ENCODE results near the gene CHORDC1. TPM values are rescaled to one million over a fixed set of nuclear protein-coding genes. Genes with fewer than 3 reads are reported as not detected.
"Not testable (repeated sequence)": the region's sequence is repeated elsewhere in the genome, so short reads cannot be mapped to it uniquely, and the experiment has no call there.

Gene CHORDC1
- total RNA-seq, 1 donor from 2014 or later = 130 TPM

- Mint-ChIP-seq H3K27ac (peak overlapping the region; percentile 84), H3K9me3 (no peaks in the 10 kb centered on the region), H3K4me1 (ENCODE audit: low read depth) (peaks cover 10% of the 10 kb centered on the region), H3K4me3 (no peak overlapping the region), H3K27me3 (ENCODE audit: insufficient read depth) (no peaks in the 10 kb centered on the region), H3K36me3 (ENCODE audit: low read depth) (peaks cover 51% of the 10 kb centered on the region)
- intact Hi-C loops (cut with micrococcal nuclease) = loop anchor here (1.0 kb wide), 2 partner anchors 18 to 254 kb away; partner anchors contain the start of gene CHORDC1
- DNase-seq (ENCODE audit: low spot score) = no peak
These were observed 17.8 kb downstream of the CHORDC1 start for GRCh38 chr11:90204832-90205646.

GRCh38 chr11:90204407-90204806 is 18.4 kb downstream of the CHORDC1 start:
- Mint-ChIP-seq H3K27ac (no peak overlapping the region), H3K4me1 (ENCODE audit: low read depth) (peaks cover 10% of the 10 kb centered on the region), H3K9me3 (no peaks in the 10 kb centered on the region), H3K27me3 (ENCODE audit: insufficient read depth) (no peaks in the 10 kb centered on the region), H3K4me3 (no peak overlapping the region), H3K36me3 (ENCODE audit: low read depth) (peaks cover 46% of the 10 kb centered on the region)
- DNase-seq (ENCODE audit: low spot score) = no peak
- intact Hi-C loops (cut with micrococcal nuclease) = no loop called here

- peaks cover 44% of the 10 kb centered on the region for H3K36me3 Mint-ChIP-seq (ENCODE audit: low read depth)
These were observed 20.5 kb downstream of the CHORDC1 start for GRCh38 chr11:90202342-90202741.

GRCh38 chr11:90197377-90197776 is 25.5 kb downstream of the CHORDC1 start:
- DNase-seq (ENCODE audit: low spot score) = no peak
- no peaks in the 10 kb centered on the region for H3K9me3 Mint-ChIP-seq
- no peak overlapping the region for H3K4me3 Mint-ChIP-seq
- intact Hi-C loops (cut with micrococcal nuclease) = no loop called here
- peaks cover 21% of the 10 kb centered on the region for H3K36me3 Mint-ChIP-seq (ENCODE audit: low read depth)
- H3K4me1 Mint-ChIP-seq (ENCODE audit: low read depth) = peaks cover 5% of the 10 kb centered on the region
- no peak overlapping the region for H3K27ac Mint-ChIP-seq
- H3K27me3 Mint-ChIP-seq (ENCODE audit: insufficient read depth) = no peaks in the 10 kb centered on the region

More at GRCh38 chr11:90202342-90202741, 20.5 kb downstream of the CHORDC1 start:
- Mint-ChIP-seq H3K9me3 (no peaks in the 10 kb centered on the region), H3K27me3 (ENCODE audit: insufficient read depth) (no peaks in the 10 kb centered on the region), H3K4me1 (ENCODE audit: low read depth) (peaks cover 10% of the 10 kb centered on the region), H3K27ac (no peak overlapping the region), H3K4me3 (no peak overlapping the region)
- intact Hi-C loops (cut with micrococcal nuclease) = no loop called here
- DNase-seq (ENCODE audit: low spot score) = no peak

GRCh38 chr11:90192869-90193582 is 29.8 kb downstream of the CHORDC1 start:
- no peak for DNase-seq (ENCODE audit: low spot score)
- intact Hi-C loops (cut with micrococcal nuclease) = no loop called here
- Mint-ChIP-seq H3K4me1 (ENCODE audit: low read depth) (no peaks in the 10 kb centered on the region), H3K4me3 (no peak overlapping the region), H3K27me3 (ENCODE audit: insufficient read depth) (no peaks in the 10 kb centered on the region), H3K36me3 (ENCODE audit: low read depth) (peaks cover 15% of the 10 kb centered on the region), H3K27ac (no peak overlapping the region), H3K9me3 (no peaks in the 10 kb centered on the region)

- DNase-seq (ENCODE audit: low spot score) = no peak
- no peaks in the 10 kb centered on the region for H3K9me3 Mint-ChIP-seq
- intact Hi-C loops (cut with micrococcal nuclease) = no loop called here
- no peak overlapping the region for H3K27ac Mint-ChIP-seq
- no peak overlapping the region for H3K4me3 Mint-ChIP-seq
- H3K36me3 Mint-ChIP-seq (ENCODE audit: low read depth) = peaks cover 10% of the 10 kb centered on the region
- no peaks in the 10 kb centered on the region for H3K27me3 Mint-ChIP-seq (ENCODE audit: insufficient read depth)
- no peaks in the 10 kb centered on the region for H3K4me1 Mint-ChIP-seq (ENCODE audit: low read depth)
These were observed 33.8 kb downstream of the CHORDC1 start for GRCh38 chr11:90189011-90189410.

GRCh38 chr11:90187839-90188238 is 35.0 kb downstream of the CHORDC1 start:
- H3K4me3 Mint-ChIP-seq = no peak overlapping the region
- no peaks in the 10 kb centered on the region for H3K9me3 Mint-ChIP-seq
- no peak overlapping the region for H3K27ac Mint-ChIP-seq
- H3K4me1 Mint-ChIP-seq (ENCODE audit: low read depth) = no peaks in the 10 kb centered on the region
- peaks cover 2% of the 10 kb centered on the region for H3K27me3 Mint-ChIP-seq (ENCODE audit: insufficient read depth)
- no peak for DNase-seq (ENCODE audit: low spot score)
- intact Hi-C loops (cut with micrococcal nuclease) = no loop called here
- peaks cover 10% of the 10 kb centered on the region for H3K36me3 Mint-ChIP-seq (ENCODE audit: low read depth)

GRCh38 chr11:90179923-90180322 is 42.9 kb downstream of the CHORDC1 start:
- H3K36me3 Mint-ChIP-seq (ENCODE audit: low read depth) = no peaks in the 10 kb centered on the region
- no peak overlapping the region for H3K27ac Mint-ChIP-seq
- no peaks in the 10 kb centered on the region for H3K9me3 Mint-ChIP-seq
- H3K4me3 Mint-ChIP-seq = no peak overlapping the region
- no peaks in the 10 kb centered on the region for H3K4me1 Mint-ChIP-seq (ENCODE audit: low read depth)
- intact Hi-C loops (cut with micrococcal nuclease) = no loop called here
- DNase-seq (ENCODE audit: low spot score) = no peak
- H3K27me3 Mint-ChIP-seq (ENCODE audit: insufficient read depth) = peaks cover 9% of the 10 kb centered on the region

GRCh38 chr11:90178751-90179150 is 44.1 kb downstream of the CHORDC1 start:
- intact Hi-C loops (cut with micrococcal nuclease) = no loop called here
- Mint-ChIP-seq H3K27ac (no peak overlapping the region), H3K4me1 (ENCODE audit: low read depth) (no peaks in the 10 kb centered on the region), H3K4me3 (no peak overlapping the region), H3K36me3 (ENCODE audit: low read depth) (no peaks in the 10 kb centered on the region), H3K27me3 (ENCODE audit: insufficient read depth) (peaks cover 9% of the 10 kb centered on the region), H3K9me3 (no peaks in the 10 kb centered on the region)
- DNase-seq (ENCODE audit: low spot score) = no peak

GRCh38 chr11:90176069-90176468 is 46.8 kb downstream of the CHORDC1 start:
- peaks cover 8% of the 10 kb centered on the region for H3K27me3 Mint-ChIP-seq (ENCODE audit: insufficient read depth)
- no peak overlapping the region for H3K4me3 Mint-ChIP-seq
- H3K9me3 Mint-ChIP-seq = no peaks in the 10 kb centered on the region
- intact Hi-C loops (cut with micrococcal nuclease) = no loop called here
- DNase-seq (ENCODE audit: low spot score) = no peak
- no peaks in the 10 kb centered on the region for H3K36me3 Mint-ChIP-seq (ENCODE audit: low read depth)
- no peaks in the 10 kb centered on the region for H3K4me1 Mint-ChIP-seq (ENCODE audit: low read depth)
- no peak overlapping the region for H3K27ac Mint-ChIP-seq

- H3K4me3 Mint-ChIP-seq = no peak overlapping the region
- no peak for DNase-seq (ENCODE audit: low spot score)
- H3K27ac Mint-ChIP-seq = no peak overlapping the region
- H3K4me1 Mint-ChIP-seq (ENCODE audit: low read depth) = no peaks in the 10 kb centered on the region
- intact Hi-C loops (cut with micrococcal nuclease) = no loop called here
- peaks cover 2% of the 10 kb centered on the region for H3K27me3 Mint-ChIP-seq (ENCODE audit: insufficient read depth)
- H3K36me3 Mint-ChIP-seq (ENCODE audit: low read depth) = no peaks in the 10 kb centered on the region
- H3K9me3 Mint-ChIP-seq = no peaks in the 10 kb centered on the region
These were observed 51.5 kb downstream of the CHORDC1 start for GRCh38 chr11:90171359-90171758.

- no peaks in the 10 kb centered on the region for H3K36me3 Mint-ChIP-seq (ENCODE audit: low read depth)
- no peaks in the 10 kb centered on the region for H3K9me3 Mint-ChIP-seq
- no peak overlapping the region for H3K4me3 Mint-ChIP-seq
- H3K27ac Mint-ChIP-seq = no peak overlapping the region
- peaks cover 2% of the 10 kb centered on the region for H3K27me3 Mint-ChIP-seq (ENCODE audit: insufficient read depth)
- intact Hi-C loops (cut with micrococcal nuclease) = no loop called here
- H3K4me1 Mint-ChIP-seq (ENCODE audit: low read depth) = no peaks in the 10 kb centered on the region
- no peak for DNase-seq (ENCODE audit: low spot score)
These were observed 54.3 kb downstream of the CHORDC1 start for GRCh38 chr11:90168571-90168970.

- H3K4me1 Mint-ChIP-seq (ENCODE audit: low read depth); intact Hi-C loops (cut with micrococcal nuclease); H3K4me3 Mint-ChIP-seq; H3K27me3 Mint-ChIP-seq (ENCODE audit: insufficient read depth); H3K36me3 Mint-ChIP-seq (ENCODE audit: low read depth); H3K27ac Mint-ChIP-seq; DNase-seq (ENCODE audit: low spot score); H3K9me3 Mint-ChIP-seq: not testable (repeated sequence)
These were observed 55.1 kb downstream of the CHORDC1 start for GRCh38 chr11:90167704-90168103.
